ENCODE results near the gene ESYT3.

Gene ESYT3

DNA sequence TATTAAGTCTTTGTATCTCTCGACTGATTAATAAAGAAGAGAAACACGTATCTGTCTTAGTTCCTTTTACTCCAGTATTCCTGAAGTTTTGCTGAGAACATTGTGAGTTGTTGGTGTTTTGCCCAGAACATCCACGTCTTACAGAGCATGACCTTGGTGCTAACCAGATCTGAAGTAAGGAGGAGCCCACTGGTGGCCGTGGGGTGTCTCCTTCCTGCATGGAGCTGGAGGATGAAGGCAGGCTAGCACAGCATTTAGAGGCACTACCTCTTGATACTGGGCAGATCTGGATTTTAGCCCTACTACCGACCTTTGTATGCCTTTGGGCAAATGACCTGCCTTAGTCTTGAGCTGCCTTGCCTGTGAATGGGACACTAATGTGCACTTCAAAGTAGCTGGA is 28.9 kb upstream of the ESYT3 start:
- no peak overlapping the region for H2AK5ac ChIP-seq (ENCODE audit: low read length, severe bottlenecking)
- H3K14ac ChIP-seq (ENCODE audit: low read length in 2 of 2) = no peak overlapping the region

DNA sequence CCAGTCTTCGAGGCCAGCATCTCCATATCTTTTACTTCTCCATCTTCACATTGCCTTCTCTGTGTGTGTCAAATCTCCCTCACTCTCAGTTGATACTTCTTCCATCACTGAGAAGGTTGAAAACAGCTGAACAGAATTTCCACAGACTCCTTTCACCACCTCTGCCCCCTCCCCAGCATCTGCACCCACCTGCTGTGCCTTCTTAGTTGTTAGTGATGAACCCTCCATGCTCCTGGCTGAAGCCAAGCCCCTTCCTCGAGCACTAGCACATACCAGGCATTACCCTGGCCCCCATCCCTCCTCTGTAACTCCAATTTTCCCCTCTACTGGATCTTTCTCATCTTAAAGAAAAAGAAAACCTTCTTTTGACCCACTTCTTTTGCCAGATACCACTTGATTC is 27.8 kb upstream of the ESYT3 start:
- Histone ChIP-seq H4K8ac (ENCODE audit: low read length) (no peak overlapping the region), H3K9ac (ENCODE audit: low read length) (no peak overlapping the region), H2BK15ac (ENCODE audit: low read depth, poor library complexity, severe bottlenecking) (no peak overlapping the region), H3K36me3 (ENCODE audit: control insufficient read depth in 1 of 2, insufficient read depth in 2 of 2, low read depth in 1 of 2, low read length in 2 of 2) (peaks cover 24 to 43% of the 10 kb centered on the region in 2 experiments), H3K9me3 (ENCODE audit: control insufficient read depth, low read length) (no peaks in the 10 kb centered on the region), H2BK5ac (ENCODE audit: low read depth, low read length, poor library complexity, severe bottlenecking) (no peak overlapping the region), H3K23ac (ENCODE audit: low read length in 2 of 2) (no peak overlapping the region), H3K27me3 (ENCODE audit: control insufficient read depth in 1 of 2, insufficient read depth in 1 of 2, low read length in 2 of 2) (no peaks in the 10 kb centered on the region), H3K4ac (ENCODE audit: low read depth in 1 of 2, low read length in 2 of 2) (no peak overlapping the region), H2AK5ac (ENCODE audit: low read length, severe bottlenecking) (no peak overlapping the region), H3K27ac (ENCODE audit: low read length, poor library complexity, severe bottlenecking) (no peak overlapping the region), H3K4me3 (ENCODE audit: insufficient read depth in 1 of 2, low read depth in 1 of 2, low read length in 2 of 2) (no peak overlapping the region), H3K18ac (ENCODE audit: low read depth in 1 of 2, low read length in 2 of 2) (no peak overlapping the region), H3K4me2 (ENCODE audit: low read length, poor library complexity, severe bottlenecking) (no peak overlapping the region), H4K91ac (ENCODE audit: low read length) (no peak overlapping the region), H3K4me1 (ENCODE audit: control insufficient read depth, insufficient read depth, low read depth, low read length) (peaks cover 3% of the 10 kb centered on the region), H2BK120ac (ENCODE audit: low read depth, low read length) (no peak overlapping the region), H3K14ac (ENCODE audit: low read length in 2 of 2) (no peak overlapping the region), H2BK12ac (ENCODE audit: low read length in 2 of 2) (no peak overlapping the region), H2AFZ (ENCODE audit: low read depth, low read length) (no peak overlapping the region), H3K79me1 (replicated peaks; ENCODE audit: low read length, poor library complexity, severe bottlenecking) (no peaks in the 10 kb centered on the region)
- 54% methylated on average over 2 of the region's 2 CpGs for WGBS
- no peak for DNase-seq

More for the DNA sequence above, 28.9 kb upstream of the ESYT3 start:
- H3K18ac ChIP-seq (ENCODE audit: low read depth in 1 of 2, low read length in 2 of 2) = no peak overlapping the region
- no peak overlapping the region for H3K4me3 ChIP-seq (ENCODE audit: insufficient read depth in 1 of 2, low read depth in 1 of 2, low read length in 2 of 2)
- no peak overlapping the region for H3K4ac ChIP-seq (ENCODE audit: low read depth in 1 of 2, low read length in 2 of 2)
- no peaks in the 10 kb centered on the region for H3K27me3 ChIP-seq (ENCODE audit: control insufficient read depth in 1 of 2, insufficient read depth in 1 of 2, low read length in 2 of 2)
- H3K79me1 ChIP-seq (replicated peaks; ENCODE audit: low read length, poor library complexity, severe bottlenecking) = no peaks in the 10 kb centered on the region
- no peak overlapping the region for H4K8ac ChIP-seq (ENCODE audit: low read length)
- H3K27ac ChIP-seq (ENCODE audit: low read length, poor library complexity, severe bottlenecking) = no peak overlapping the region
- H3K9ac ChIP-seq (ENCODE audit: low read length) = no peak overlapping the region
- no peak overlapping the region for H2BK5ac ChIP-seq (ENCODE audit: low read depth, low read length, poor library complexity, severe bottlenecking)
- peaks cover 29 to 54% of the 10 kb centered on the region in 2 experiments for H3K36me3 ChIP-seq (ENCODE audit: control insufficient read depth in 1 of 2, insufficient read depth in 2 of 2, low read depth in 1 of 2, low read length in 2 of 2)
- H2BK120ac ChIP-seq (ENCODE audit: low read depth, low read length) = no peak overlapping the region
- no peaks in the 10 kb centered on the region for H3K9me3 ChIP-seq (ENCODE audit: control insufficient read depth, low read length)
- no peak overlapping the region for H2BK15ac ChIP-seq (ENCODE audit: low read depth, poor library complexity, severe bottlenecking)
- H4K91ac ChIP-seq (ENCODE audit: low read length) = no peak overlapping the region
- H3K4me1 ChIP-seq (ENCODE audit: control insufficient read depth, insufficient read depth, low read depth, low read length) = no peaks in the 10 kb centered on the region
- H3K4me2 ChIP-seq (ENCODE audit: low read length, poor library complexity, severe bottlenecking) = no peak overlapping the region
- 90% methylated on average over 5 of the region's 5 CpGs for WGBS
- H2AFZ ChIP-seq (ENCODE audit: low read depth, low read length) = no peak overlapping the region
- no peak overlapping the region for H2BK12ac ChIP-seq (ENCODE audit: low read length in 2 of 2)
- no peak overlapping the region for H3K23ac ChIP-seq (ENCODE audit: low read length in 2 of 2)
- DNase-seq = no peak

DNA sequence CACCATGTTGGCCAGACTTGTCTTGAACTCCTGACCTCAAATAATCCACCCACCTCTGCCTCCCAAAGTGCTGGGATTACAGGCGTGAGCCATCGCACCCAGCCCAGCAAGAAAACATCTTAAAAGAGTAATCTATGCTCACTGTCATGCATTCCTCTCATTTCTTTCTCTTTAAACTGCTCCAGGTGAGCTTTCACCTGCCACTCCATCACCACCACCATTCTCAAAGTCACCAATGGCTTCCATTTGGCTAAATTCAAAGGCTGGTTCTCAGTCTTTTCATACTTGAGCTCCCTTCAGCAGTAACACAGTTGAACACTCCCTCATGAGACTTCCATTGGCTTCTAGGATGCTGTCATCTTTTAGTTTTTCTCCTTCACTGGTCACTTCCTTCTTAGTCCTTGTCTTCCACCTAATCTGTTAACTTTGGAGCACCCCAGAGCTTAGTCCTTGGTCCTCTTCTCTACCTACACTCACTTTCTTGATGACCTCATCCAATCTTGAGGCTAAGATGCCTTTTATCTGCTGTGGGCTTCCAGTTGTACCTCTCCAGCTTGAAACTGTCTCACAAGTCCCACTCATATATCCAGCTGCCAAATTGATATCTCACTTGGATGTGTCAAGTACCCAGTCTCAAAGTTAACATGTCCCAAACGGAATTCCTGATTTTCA is 27.0 kb upstream of the ESYT3 start:
- no peak overlapping the region for H3K4me2 ChIP-seq (ENCODE audit: low read length, poor library complexity, severe bottlenecking)
- H3K9ac ChIP-seq (ENCODE audit: low read length) = no peak overlapping the region
- H2BK15ac ChIP-seq (ENCODE audit: low read depth, poor library complexity, severe bottlenecking) = no peak overlapping the region
- peaks cover 3% of the 10 kb centered on the region for H3K4me1 ChIP-seq (ENCODE audit: control insufficient read depth, insufficient read depth, low read depth, low read length)
- H3K4me3 ChIP-seq (ENCODE audit: insufficient read depth in 1 of 2, low read depth in 1 of 2, low read length in 2 of 2) = no peak overlapping the region
- H3K9me3 ChIP-seq (ENCODE audit: control insufficient read depth, low read length) = no peaks in the 10 kb centered on the region
- H3K18ac ChIP-seq (ENCODE audit: low read depth in 1 of 2, low read length in 2 of 2) = no peak overlapping the region
- no peak overlapping the region for H2BK5ac ChIP-seq (ENCODE audit: low read depth, low read length, poor library complexity, severe bottlenecking)
- no peak overlapping the region for H2AFZ ChIP-seq (ENCODE audit: low read depth, low read length)
- H3K14ac ChIP-seq (ENCODE audit: low read length in 2 of 2) = no peak overlapping the region
- peaks cover 17 to 35% of the 10 kb centered on the region in 2 experiments for H3K36me3 ChIP-seq (ENCODE audit: control insufficient read depth in 1 of 2, insufficient read depth in 2 of 2, low read depth in 1 of 2, low read length in 2 of 2)
- no peak overlapping the region for H3K23ac ChIP-seq (ENCODE audit: low read length in 2 of 2)
- no peak overlapping the region for H3K4ac ChIP-seq (ENCODE audit: low read depth in 1 of 2, low read length in 2 of 2)
- no peaks in the 10 kb centered on the region for H3K27me3 ChIP-seq (ENCODE audit: control insufficient read depth in 1 of 2, insufficient read depth in 1 of 2, low read length in 2 of 2)
- H2AK5ac ChIP-seq (ENCODE audit: low read length, severe bottlenecking) = no peak overlapping the region
- no peak overlapping the region for H4K91ac ChIP-seq (ENCODE audit: low read length)
- H2BK120ac ChIP-seq (ENCODE audit: low read depth, low read length) = no peak overlapping the region
- no peak for DNase-seq
- H2BK12ac ChIP-seq (ENCODE audit: low read length in 2 of 2) = no peak overlapping the region
- H4K8ac ChIP-seq (ENCODE audit: low read length) = no peak overlapping the region
- 86% methylated on average over 3 of the region's 3 CpGs for WGBS
- no peaks in the 10 kb centered on the region for H3K79me1 ChIP-seq (replicated peaks; ENCODE audit: low read length, poor library complexity, severe bottlenecking)
- H3K27ac ChIP-seq (ENCODE audit: low read length, poor library complexity, severe bottlenecking) = no peak overlapping the region

DNA sequence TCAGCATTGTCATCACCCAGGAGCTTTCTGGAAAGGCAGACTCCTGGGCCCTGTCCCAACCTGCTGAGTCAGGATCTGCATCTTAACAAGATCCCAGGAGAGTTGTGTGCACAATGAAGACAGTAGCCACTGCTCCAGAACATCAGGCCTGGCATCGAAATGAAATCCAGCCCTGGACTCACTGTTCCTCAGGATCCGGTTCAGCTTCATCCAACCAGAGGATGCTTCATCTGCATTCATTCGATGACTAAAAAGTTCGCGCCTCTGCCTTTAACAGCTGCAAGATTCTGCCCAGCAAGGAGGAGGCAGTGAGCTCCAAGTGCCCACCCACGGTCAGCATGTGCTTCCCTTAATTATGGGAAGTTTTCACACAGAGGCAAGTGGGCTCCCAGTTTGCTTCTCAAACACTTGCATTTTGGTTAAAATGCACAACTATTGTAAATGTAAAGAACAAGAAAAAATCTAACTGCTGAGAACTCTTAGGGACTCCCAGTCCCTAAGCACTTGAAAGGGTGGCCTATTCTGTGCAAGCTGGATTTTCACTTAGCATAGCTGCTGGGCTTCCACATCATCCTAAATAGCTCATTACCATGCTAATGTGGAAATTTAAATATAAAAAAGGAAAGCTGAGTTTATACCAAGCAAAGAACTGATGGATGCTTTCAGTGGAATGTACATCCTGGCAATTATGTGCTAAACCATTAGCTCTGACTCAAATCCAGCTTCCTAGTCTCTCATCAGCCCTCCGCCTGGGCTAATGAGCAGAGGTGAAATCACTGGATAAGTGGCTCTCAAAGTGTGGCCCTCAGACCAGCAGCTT is 25.5 kb upstream of the ESYT3 start:
- H3K4me1 ChIP-seq (ENCODE audit: control insufficient read depth, insufficient read depth, low read depth, low read length) = peaks cover 8% of the 10 kb centered on the region
- H2BK5ac ChIP-seq (ENCODE audit: low read depth, low read length, poor library complexity, severe bottlenecking) = no peak overlapping the region
- no peak for DNase-seq
- no peak overlapping the region for H2AFZ ChIP-seq (ENCODE audit: low read depth, low read length)
- H3K9me3 ChIP-seq (ENCODE audit: control insufficient read depth, low read length) = no peaks in the 10 kb centered on the region
- no peak overlapping the region for H2AK5ac ChIP-seq (ENCODE audit: low read length, severe bottlenecking)
- H3K14ac ChIP-seq (ENCODE audit: low read length in 2 of 2) = no peak overlapping the region
- no peak overlapping the region for H3K27ac ChIP-seq (ENCODE audit: low read length, poor library complexity, severe bottlenecking)
- H3K4ac ChIP-seq (ENCODE audit: low read depth in 1 of 2, low read length in 2 of 2) = no peak overlapping the region
- H4K91ac ChIP-seq (ENCODE audit: low read length) = no peak overlapping the region
- WGBS = 83% methylated on average over 7 of the region's 7 CpGs
- no peak overlapping the region for H3K4me3 ChIP-seq (ENCODE audit: insufficient read depth in 1 of 2, low read depth in 1 of 2, low read length in 2 of 2)
- peaks cover 17 to 20% of the 10 kb centered on the region in 2 experiments for H3K36me3 ChIP-seq (ENCODE audit: control insufficient read depth in 1 of 2, insufficient read depth in 2 of 2, low read depth in 1 of 2, low read length in 2 of 2)
- H3K79me1 ChIP-seq (replicated peaks; ENCODE audit: low read length, poor library complexity, severe bottlenecking) = no peaks in the 10 kb centered on the region
- H3K23ac ChIP-seq (ENCODE audit: low read length in 2 of 2) = no peak overlapping the region
- no peak overlapping the region for H2BK12ac ChIP-seq (ENCODE audit: low read length in 2 of 2)
- no peaks in the 10 kb centered on the region for H3K27me3 ChIP-seq (ENCODE audit: control insufficient read depth in 1 of 2, insufficient read depth in 1 of 2, low read length in 2 of 2)
- no peak overlapping the region for H3K4me2 ChIP-seq (ENCODE audit: low read length, poor library complexity, severe bottlenecking)
- H3K9ac ChIP-seq (ENCODE audit: low read length) = no peak overlapping the region
- H2BK120ac ChIP-seq (ENCODE audit: low read depth, low read length) = no peak overlapping the region
- no peak overlapping the region for H3K18ac ChIP-seq (ENCODE audit: low read depth in 1 of 2, low read length in 2 of 2)
- no peak overlapping the region for H2BK15ac ChIP-seq (ENCODE audit: low read depth, poor library complexity, severe bottlenecking)
- no peak overlapping the region for H4K8ac ChIP-seq (ENCODE audit: low read length)
